ENCODE results near the gene HIPK3.

DNA sequence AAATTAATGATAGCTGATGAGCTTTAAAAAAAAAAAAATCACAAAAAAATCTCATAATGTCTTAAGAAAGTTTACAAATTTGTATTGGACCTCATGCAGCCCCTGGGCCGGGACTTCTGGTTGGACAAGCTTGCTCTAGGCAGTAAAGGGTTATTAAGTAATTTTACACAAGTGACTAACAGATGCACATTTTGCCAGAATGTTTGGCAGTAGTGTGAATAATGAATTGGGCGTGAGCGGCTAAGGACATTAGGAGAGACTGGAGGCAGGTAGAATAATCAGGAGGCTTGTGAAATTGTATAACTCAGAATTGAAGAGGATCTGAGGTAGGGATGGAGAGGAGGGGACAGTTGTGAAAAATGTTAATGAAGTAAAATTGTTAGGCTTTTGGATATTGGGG is 77.4 kb downstream of the HIPK3 start:
- TF ChIP-seq MYC (IDR thresholded peaks at IDR 0.05; ENCODE audit: low read depth, low read length) = no peak
- TF ChIP-seq, protein P1, sequence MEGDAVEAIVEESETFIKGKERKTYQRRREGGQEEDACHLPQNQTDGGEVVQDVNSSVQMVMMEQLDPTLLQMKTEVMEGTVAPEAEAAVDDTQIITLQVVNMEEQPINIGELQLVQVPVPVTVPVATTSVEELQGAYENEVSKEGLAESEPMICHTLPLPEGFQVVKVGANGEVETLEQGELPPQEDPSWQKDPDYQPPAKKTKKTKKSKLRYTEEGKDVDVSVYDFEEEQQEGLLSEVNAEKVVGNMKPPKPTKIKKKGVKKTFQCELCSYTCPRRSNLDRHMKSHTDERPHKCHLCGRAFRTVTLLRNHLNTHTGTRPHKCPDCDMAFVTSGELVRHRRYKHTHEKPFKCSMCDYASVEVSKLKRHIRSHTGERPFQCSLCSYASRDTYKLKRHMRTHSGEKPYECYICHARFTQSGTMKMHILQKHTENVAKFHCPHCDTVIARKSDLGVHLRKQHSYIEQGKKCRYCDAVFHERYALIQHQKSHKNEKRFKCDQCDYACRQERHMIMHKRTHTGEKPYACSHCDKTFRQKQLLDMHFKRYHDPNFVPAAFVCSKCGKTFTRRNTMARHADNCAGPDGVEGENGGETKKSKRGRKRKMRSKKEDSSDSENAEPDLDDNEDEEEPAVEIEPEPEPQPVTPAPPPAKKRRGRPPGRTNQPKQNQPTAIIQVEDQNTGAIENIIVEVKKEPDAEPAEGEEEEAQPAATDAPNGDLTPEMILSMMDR (IDR thresholded peaks at IDR 0.05; ENCODE audit: low read depth, low read length) = no peak
- TF ChIP-seq, protein P2, sequence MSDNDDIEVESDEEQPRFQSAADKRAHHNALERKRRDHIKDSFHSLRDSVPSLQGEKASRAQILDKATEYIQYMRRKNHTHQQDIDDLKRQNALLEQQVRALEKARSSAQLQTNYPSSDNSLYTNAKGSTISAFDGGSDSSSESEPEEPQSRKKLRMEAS (IDR thresholded peaks at IDR 0.05; ENCODE audit: low read depth, low read length) = no peak
- no peak for TF ChIP-seq POLR2A (IDR thresholded peaks at IDR 0.05; ENCODE audit: extremely low read depth, insufficient read length)

Data from NB4 (cell line).